ENCODE data around the gene MAP4K3.

Gene MAP4K3

DNA sequence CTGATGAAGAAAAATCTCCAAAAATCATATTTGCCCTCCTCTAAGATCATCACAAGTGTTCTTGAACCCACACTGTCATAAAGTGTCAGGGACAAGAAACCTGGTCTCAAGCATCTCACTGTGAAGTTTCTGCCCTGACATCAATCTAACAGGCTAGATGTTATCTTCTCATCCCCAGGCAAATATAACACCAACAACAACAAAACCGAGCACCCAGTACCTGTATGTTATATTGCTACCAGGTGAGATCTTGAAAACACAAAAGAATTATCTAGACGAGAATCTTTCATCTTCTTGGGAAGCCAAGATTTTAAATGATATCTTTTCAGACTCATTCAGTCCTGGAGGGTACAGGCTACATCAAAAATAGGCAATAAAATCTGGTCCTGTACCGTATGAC lies 8.8 kb upstream of the MAP4K3 start:
- in situ Hi-C loops (cut with MboI; ENCODE audit: low sequenced_read_pairs) = no loop called here

GRCh38 chr2:39443009-39443408 lies 5.9 kb upstream of the MAP4K3 start:
- in situ Hi-C loops (cut with MboI; ENCODE audit: low sequenced_read_pairs) = no loop called here

- in situ Hi-C loops (cut with MboI; ENCODE audit: low sequenced_read_pairs) = no loop called here
Observed at GRCh38 chr2:39437522-39438296, 624 bp upstream of the MAP4K3 start.

- in situ Hi-C loops (cut with MboI; ENCODE audit: low sequenced_read_pairs) = no loop called here
Observed at GRCh38 chr2:39435741-39436591, 1.1 kb downstream of the MAP4K3 start.

DNA sequence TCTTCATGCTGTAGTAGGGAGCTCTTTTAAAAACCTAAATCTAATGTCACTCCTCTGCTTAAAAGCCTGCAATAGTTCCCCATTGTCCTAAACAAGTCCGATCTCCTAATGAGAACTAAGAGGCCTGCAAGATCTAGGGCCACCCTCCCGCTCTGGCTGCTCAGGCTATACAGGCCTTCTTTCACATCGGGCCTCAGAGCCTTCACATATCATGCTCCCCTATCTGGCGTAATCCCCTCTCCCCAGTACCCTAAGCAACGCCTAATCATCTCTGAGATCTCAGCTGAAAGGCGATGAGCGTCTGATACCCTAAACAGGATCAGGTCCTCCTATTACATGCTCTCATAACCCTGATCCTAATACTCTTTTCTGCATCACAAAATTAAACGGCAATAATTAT lies 1.9 kb downstream of the MAP4K3 start:
- in situ Hi-C loops (cut with MboI; ENCODE audit: low sequenced_read_pairs) = no loop called here

DNA sequence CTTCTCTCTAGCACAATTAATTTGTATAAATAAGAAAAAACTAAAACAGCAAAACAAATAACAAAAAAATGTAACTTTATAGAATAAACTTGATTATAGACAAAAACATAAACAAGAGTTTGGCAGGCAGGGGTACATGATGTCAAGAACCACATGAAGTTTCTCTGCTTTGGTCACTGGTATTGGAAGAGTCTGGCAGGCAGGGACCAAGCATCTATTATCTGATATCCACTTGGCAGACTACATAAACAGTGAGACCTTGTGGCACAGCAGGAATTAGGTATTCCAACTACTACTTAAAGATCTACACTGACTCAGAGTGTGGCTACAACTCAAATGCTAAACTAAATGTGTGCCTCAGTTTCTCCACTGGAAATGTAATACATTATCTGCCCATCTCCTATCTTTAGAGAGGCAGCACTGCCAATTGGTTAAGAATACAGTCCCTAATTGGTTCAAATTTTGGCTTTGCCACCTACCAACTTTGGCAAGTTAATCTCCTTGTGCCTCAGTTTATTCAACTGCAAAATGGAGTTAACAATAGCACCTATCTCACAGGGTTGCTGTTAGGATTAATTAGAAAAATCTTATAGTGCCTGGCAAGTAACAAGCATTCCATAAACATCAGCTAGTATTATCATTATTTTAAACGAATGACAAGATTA lies 2.7 kb downstream of the MAP4K3 start:
- in situ Hi-C loops (cut with MboI; ENCODE audit: low sequenced_read_pairs) = no loop called here

DNA sequence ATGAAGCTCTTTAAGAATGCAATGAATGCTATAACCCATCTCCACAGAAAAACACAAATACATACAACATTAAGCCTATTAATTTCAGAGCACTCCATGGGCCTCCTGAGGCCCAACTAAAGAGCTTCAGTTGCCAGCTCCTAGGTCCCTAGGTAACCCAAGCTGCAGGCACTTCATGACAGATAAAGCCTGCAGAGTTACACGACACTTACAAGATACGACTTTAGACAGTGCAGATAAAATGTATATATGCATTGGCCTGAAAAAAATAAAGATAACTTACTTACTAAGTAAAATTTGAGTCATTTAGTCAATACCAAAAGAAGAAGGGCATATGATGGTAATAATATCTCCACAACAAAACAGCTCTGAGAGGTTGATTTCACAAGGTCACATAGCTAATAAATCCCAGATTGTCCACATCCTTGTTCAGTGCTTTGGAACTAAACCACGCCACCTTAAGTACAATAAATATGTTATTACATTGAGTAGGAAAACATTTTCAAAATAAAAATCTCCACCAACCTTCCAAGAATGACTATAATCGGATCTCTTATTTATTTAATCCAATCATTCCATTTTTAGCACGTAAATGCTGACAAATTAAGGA lies 3.4 kb downstream of the MAP4K3 start:
- in situ Hi-C loops (cut with MboI; ENCODE audit: low sequenced_read_pairs) = no loop called here

DNA sequence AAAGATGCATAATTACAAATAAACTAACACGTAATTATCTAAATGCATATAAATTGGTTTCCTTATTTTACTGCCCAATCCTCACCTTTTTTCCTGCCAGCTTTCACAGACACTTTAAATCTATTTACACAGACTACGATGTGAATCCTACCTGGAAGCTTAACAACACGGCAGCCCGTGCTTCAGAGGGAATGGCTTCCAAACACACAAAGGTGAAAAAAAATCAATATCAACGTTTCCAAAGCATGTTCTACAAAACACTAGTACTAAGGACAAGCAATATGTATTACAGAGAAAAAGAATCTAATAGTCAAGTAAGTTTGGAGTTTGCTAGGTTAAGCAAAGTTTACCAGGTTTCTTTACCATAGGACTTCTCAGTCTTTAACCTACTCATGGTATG lies 4.4 kb downstream of the MAP4K3 start:
- in situ Hi-C loops (cut with MboI; ENCODE audit: low sequenced_read_pairs) = no loop called here

GRCh38 chr2:39431592-39432316 lies 5.3 kb downstream of the MAP4K3 start:
- in situ Hi-C loops (cut with MboI; ENCODE audit: low sequenced_read_pairs) = no loop called here

DNA sequence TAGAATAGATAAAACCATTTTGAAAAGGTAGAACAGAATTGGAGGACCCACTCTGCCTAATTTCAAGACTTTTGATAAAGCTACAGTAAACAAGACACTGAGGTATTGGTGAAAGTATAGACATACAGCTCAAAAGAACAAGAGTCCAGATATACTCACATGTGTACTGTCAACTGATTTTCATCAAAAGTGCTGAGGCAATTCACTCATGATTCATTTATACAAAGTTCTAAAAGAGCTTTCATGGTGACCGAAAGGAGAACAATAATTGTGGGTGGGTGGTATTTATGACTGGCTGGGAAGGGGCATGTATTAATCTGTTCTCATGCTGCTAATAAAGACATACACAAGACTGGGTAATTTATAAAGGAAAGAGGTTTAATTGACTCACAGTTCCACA lies 7.3 kb downstream of the MAP4K3 start:
- in situ Hi-C loops (cut with MboI; ENCODE audit: low sequenced_read_pairs) = no loop called here

- in situ Hi-C loops (cut with MboI; ENCODE audit: low sequenced_read_pairs) = no loop called here
Observed at GRCh38 chr2:39424951-39425350, 12.1 kb downstream of the MAP4K3 start.

GRCh38 chr2:39422700-39423099 lies 14.4 kb downstream of the MAP4K3 start:
- in situ Hi-C loops (cut with MboI; ENCODE audit: low sequenced_read_pairs) = no loop called here

- in situ Hi-C loops (cut with MboI; ENCODE audit: low sequenced_read_pairs) = no loop called here
Observed at GRCh38 chr2:39421354-39421753, 15.7 kb downstream of the MAP4K3 start.

DNA sequence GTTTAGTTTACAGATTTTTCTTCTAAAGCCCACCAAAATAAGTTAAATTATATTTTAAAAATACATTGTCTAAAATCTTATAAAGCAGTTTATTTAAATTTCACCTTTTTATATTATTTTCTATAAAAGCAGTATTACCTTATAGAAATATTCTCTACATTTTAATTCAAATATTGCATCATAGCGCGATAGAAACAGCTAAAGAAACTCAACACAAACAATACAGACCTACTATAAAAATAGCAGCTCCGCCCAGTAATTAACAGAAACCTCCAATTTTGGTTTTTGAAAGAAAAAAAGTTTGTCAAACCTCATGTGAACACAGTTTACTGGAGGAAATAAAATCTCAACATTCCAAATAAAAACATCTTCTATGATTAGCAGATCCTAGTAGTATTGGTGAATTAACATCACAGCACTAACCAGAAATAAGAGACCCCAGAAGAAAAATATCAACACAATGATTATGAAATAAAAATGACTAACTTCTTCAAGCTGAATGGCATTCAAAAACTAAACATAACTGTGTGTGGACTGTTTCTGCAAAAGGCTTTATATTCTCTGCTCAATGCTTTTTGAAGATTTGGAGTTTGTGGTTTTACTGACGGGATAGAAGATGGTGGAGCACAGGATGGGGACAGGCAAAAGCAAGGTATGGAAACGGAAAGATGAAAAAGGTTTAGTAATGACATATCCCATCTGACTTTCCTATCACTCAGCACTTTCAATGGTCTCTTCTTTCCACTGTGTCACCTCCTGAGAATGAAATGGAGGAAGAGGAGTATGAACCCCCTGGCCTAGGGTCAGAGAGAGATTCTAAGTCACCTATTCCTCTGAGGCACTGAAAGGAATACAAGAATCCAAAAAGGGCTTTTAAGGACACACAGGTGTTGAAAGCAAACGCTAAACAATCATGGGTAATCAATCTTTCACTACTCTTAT lies 17.5 kb downstream of the MAP4K3 start:
- in situ Hi-C loops (cut with MboI; ENCODE audit: low sequenced_read_pairs) = no loop called here

DNA sequence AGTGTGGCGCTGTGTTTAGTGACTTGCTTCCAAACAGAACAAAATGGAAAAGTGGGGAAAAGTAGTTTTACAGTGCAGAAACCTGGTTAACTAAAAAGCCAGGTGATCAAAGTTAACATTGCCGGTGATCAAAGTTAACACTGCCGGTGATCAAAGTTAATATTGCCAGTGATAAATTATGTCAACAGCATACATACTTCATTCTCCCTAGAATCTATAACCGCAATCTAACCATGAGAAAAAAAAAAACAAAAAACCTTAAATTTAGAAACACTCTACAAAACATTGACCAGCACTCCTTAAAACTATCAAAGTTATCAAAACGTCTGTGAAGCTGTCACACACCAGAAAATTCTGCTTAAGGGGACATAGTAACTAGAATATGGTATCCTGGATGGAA lies 18.6 kb downstream of the MAP4K3 start:
- in situ Hi-C loops (cut with MboI; ENCODE audit: low sequenced_read_pairs) = no loop called here

DNA sequence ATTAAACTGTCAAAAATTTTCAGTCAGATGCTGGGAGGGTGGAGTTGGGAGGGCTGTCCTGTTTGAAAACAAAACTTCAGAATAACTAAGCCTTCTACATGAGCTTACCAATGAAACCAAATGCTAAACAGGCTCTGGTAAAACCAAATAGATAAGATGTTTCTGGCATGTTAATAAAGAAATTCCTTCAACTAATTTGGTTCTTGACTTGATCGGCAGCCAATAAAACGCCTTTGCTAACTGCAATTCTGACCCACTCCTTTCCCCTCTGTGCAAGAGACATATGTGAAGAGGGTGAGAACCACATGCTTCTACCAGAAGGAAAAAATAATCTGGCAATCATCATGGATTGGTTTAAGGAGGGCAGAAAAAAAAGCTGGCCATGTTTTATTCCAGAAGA lies 20.9 kb downstream of the MAP4K3 start:
- in situ Hi-C loops (cut with MboI; ENCODE audit: low sequenced_read_pairs) = no loop called here

DNA sequence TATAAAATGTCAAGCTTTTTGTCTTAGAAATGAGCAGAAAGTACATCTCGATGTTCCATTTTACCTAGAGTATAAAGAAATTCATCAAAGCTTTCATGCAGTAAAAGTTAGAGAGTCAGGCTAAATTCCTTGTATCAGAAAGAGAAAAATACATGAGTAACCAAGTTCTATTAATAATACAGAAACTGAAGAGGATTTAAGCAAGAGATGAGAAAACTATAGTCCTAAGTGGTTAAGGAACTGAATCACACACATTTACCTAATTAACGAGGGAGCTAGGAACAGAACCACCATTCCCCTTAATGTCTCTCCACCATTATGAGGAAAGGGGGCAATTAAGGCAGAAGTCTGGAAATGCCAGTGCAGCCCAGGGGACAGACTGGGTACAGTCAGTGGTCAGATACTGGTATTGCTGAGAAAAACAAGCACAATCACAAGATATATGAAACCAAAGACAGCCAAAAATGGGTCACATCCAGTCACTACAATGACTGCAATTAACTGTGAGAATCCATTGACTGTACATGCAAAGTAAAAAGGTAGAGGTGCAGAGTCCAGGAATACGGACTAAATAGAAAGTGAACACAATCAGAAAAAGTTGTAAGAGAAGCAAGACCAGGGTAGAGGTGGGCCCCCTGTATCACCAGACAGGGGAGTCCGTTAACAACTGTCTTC lies 23.9 kb downstream of the MAP4K3 start:
- in situ Hi-C loops (cut with MboI; ENCODE audit: low sequenced_read_pairs) = no loop called here

DNA sequence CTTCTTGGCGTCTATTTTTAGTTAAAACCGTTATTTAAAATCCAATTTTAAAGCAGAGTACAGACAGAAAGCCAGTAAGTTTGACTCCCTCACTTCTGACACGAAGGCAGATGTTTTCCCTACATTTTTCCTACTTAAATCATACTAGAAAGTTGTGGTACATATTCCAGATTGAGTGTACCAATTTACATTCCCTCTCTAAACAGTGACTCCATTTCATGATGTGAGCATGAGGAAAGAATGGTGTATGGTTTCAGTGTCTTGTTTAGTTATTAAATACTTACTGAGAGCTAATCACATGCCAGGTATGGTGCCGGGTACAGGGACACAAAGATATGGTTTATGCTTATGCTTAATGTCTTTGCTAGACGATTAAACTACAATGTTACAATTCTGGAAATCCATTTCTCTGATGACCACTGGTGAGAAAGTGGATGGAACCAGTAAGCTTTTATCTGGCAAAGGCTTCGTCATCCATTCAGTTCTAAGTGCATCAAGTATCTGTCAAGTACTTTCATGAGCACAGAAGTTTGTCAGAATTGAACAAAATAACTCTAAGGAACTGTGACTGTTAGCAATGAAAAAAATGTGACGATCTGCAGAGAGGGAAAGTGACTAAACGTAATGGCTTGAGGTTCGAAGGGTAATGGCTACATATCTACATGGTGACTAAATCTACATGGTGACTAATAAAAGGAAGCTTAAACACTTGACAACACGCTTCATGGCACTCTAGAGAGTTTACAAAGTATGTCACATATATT lies 25.7 kb downstream of the MAP4K3 start:
- in situ Hi-C loops (cut with MboI; ENCODE audit: low sequenced_read_pairs) = no loop called here

Data from HL-60/S4 (cell line).